ENCODE measurements around the gene ASS1.

The ASS1 gene

DNA sequence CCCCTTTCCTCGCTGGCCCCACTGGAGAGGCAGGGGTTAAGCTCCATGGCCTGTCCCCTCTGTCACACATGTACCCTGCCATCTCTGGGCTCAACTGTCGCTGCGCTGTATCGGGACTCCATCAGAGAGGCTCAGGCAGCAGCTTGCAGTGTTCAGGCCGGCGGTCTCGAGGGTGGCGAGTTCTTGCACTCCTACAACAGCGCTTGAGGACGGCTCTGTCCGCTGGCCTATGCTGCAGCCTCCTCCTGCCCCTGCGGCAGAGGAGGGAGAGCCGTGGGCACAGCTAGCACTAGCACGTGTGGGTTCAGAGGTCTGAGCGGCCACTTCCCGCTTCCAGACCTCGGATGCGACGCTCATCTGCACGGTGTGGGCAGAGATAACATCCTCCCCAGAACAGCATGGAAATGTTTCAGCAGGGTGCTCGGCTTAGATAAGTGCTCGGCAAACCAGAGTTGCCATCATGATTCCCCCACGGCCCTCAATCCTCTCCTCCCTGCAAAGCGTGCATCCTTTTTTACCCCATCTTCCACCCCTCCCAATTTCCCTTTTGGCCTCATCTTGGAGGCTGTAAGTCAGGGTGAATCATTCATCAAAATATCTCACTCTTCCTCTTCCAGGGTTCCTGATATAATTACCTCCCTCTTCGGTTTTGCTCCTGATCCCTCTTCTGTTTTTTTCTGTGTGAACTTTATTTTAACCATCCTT, 92.7 kb downstream of the ASS1 start:
- DNase-seq: no peak

DNA sequence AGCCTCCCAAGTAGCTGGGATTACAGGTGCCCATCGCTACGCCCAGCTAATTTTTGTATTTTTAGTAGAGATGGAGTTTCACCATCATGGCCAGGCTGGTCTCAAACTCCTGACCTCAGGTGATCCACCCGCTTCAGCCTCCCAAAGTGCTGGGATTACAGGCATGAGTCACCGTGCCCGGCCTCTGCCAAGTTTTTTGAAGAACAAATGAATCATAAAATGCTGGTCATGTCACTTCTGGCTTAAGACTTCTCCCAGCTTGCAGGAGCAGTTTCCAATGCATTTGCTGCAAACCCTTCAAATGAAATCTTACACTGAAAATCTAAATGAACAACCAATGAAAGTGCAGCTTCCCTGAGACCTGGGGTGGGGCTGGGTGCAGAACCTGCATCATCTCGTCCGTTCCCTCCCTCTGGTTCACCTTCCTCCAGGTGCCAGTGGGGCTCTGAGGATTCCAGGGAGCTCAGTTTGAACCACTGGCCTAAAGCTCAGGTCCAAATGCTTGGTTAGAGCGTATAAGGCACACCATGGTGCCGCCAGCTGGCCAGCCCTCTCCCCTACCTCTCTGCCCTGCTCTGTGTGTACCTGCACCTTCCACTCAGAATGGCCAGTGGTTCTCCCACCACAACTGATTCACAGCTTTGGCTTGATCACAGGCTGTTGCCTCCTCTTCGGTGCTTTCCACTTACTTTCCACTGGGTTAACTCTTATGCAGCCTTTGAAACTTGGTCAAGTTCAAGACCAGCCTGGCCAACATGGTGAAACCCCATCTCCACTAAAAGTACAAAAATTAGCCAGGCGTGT, 94.9 kb downstream of the ASS1 start:
- no peak for DNase-seq

DNA sequence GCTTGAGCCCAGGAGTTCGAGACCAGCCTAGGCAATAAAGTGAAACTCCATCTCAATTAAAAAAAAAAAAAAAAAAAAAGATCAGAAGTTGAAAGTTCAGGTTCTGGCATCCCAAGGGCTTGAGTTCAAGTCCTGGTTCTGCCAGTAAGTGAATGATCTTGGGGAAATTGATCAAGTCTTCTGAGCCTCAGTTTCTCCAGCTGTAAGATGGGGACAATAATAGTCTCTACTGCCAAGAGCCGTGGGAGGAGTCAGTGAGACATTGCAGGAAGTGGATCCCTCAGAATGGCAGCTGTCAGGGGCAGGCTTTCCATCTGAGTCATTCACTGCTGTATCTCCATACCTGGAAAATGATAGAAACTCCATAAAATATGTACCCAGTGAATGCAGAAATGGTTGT, 96.8 kb downstream of the ASS1 start:
- no peak for DNase-seq

DNA sequence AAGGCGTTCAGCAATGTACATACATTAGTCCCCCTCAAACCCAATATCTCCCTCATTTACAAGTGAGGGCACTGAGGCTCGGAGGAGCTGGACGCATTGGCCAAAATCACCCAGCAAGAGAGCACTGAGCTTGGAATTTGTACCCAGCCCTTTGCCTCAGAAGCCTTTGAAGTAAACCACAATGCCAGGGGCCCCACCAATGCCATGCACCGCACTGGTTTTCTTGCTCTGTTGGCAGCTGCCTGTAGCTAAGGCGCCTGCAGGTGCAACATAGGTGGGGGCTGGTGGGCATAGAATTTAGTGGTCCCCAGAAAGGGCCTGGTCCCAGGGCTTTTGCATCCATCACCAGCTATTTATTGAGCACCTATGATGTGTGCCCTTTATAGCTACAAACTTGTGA, 97.3 kb downstream of the ASS1 start:
- DNase-seq: no peak

DNA sequence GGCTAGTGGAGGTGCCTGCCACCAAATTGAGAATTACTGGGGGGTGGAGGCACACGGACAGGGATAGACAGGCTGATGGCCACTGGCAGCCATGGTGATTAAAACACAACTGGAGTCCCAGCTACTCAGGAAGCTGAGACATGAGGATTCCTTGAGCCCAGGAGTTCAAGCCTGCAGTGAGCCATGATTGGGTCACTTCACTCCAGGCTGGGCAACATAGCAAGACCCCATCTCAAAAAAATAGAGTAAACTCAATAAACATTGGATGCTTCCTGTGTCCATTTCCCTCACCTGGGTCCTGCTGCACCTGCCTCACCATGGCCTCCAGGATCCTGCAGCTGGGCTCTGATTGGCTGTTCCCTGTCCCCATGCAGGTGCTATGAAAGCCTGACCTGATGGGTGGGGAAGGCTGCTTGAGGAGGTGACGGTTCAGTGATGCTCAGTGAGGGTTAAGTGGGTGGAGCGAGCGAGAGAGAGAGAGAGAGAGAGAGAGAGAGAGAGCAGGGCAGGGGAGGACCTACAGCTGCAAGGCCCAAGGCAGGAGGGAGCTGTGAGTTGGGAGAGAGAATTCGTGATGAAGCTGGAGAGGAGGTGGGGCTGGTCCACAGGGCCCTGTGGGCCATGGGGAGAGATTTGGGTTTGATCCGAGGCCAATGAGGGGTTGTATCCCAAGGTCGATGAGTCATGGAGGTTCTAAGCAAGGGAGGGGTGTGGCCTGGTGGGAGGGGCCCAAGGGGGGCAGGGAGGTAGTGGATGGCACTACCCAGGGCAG, 97.9 kb downstream of the ASS1 start:
- DNase-seq: peak; percentile 10

DNA sequence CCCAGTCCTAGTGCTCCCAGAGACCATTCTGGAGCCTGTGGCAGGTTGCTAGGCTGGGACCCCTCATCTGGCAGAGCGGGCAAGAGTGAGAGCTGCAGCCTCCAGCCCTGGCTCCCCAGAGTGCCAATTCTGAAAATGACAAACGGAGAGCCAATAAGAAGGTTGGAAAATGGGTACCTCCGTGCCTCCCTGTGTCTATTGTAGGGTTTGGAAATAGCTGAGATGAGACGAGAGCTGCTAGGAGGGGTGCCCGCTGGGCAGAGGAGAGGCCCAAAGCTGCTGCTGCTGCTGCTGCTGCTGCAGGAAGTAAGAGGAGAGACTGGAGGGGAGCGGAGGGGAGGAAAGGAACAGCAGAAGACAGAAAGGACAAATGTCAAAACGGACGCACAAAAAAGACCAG, 98.6 kb downstream of the ASS1 start:
- no peak for DNase-seq

DNA sequence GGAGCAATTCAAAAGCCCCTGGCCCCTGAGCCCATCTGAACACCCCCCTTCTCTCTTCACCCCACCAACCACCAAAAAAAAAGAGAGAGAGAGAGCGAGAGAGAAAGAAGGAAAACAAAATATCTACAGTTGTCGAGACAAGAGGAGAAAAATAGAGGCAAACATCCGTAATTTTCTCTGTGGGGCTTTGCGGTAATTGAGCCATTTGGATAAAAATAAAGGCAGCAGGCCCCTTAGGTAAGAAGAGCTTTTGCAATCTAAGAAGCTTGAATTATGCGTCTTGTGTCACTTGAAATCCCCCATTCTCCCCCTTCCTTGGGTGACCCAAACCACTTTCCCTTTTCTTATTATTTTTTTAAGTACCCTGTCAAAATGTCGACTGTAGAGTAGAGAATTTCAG, 99.1 kb downstream of the ASS1 start:
- no peak for DNase-seq

DNA sequence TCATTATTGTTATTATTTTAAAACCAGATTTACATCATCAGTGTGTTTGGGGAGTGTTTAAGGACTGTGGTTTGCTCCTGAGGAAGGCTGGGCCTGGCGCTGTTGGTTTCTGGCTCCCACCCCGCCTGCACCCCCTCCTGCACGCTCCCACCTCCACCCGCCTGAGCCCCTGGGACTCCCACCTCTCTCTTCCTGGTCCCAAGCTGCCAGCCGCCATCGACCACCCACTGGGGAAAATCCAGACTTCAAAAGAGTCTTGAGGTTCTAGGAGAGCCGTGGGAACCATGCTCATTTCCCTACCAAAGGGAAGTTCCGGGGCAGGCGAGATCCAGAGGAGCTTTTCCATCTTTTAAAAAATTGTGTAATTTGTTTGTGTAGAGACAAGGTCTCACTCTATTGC, 99.6 kb downstream of the ASS1 start:
- no peak for DNase-seq

DNA sequence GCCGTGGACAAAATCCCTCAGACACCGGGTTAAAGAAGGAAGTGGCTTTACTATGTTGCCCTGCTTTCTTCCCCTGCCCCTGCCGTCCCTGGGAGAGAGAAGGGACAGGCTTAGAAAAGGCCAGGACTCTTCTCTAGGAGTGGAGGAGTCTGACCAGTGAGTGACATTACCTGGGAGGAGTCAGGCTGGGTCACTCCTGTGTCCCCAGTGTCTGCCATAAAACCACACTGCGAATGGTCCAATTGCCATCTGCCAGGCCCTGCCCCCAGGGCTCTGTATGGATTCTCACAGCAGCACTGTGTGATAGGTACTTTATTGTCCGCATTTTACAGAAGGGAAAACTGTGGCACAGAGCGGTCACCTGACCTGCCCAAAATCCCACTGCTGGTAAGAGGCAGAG, 103.3 kb downstream of the ASS1 start:
- no peak for DNase-seq

DNA sequence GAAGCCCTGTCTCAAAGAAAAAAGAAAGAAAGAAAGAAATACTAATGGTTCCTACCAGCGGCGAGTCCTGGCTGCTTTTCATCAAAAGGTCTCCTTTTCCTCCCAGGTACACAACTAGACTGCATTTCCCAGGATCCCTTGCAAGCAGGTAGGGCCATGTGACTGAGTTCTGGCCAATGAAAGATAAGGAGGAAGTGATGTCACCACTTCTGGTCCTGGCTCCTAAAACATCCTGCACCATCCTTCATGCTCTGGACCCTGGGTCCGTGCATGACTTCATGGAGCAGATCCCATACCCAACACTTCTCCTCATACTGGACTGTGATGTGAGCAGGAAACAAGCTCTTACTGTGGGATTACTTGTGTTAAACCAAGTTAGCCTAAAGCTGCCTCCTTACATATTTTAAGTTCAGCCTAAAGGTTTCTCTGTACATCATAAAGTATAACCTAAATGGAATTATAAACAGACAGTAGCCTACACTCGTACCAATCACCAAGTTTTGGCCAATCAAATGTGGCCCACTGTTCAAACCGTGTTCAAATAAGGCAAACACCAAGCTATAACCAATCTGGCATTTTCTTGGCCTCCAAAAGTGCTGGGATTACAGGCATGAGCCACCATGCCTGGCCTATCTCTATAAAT, 104.5 kb downstream of the ASS1 start:
- no peak for DNase-seq

All from NCI-H146 (cell line).